ENCODE data around the gene SLC2A5. TPM values are rescaled to one million over a fixed set of nuclear protein-coding genes. Genes with fewer than 3 reads are reported as not detected.

SLC2A5 gene
- polyA plus RNA-seq, 4 donors, result 0.39 to 1.3 (median 0.64) TPM

GRCh38 chr1:9066945-9067807, 2.3 kb downstream of the SLC2A5 start:
- no peak for DNase-seq (ENCODE audit: low read depth in 4 of 4, low spot score in 3 of 4)

GRCh38 chr1:9065213-9065751, 4.2 kb downstream of the SLC2A5 start:
- DNase-seq (ENCODE audit: low read depth in 4 of 4, low spot score in 3 of 4), result no peak

- no peak for DNase-seq (ENCODE audit: low read depth in 4 of 4, low spot score in 3 of 4)
Measured at GRCh38 chr1:9062846-9063245, 6.6 kb downstream of the SLC2A5 start.

- no peak for DNase-seq (ENCODE audit: low read depth in 4 of 4, low spot score in 3 of 4)
Measured at GRCh38 chr1:9062021-9062471, 7.4 kb downstream of the SLC2A5 start.

GRCh38 chr1:9061252-9061960, 8.0 kb downstream of the SLC2A5 start:
- no peak for DNase-seq (ENCODE audit: low read depth in 4 of 4, low spot score in 3 of 4)

- DNase-seq (ENCODE audit: low read depth in 4 of 4, low spot score in 3 of 4), result no peak
Measured at GRCh38 chr1:9059891-9060744, 9.3 kb downstream of the SLC2A5 start.

- no peak for DNase-seq (ENCODE audit: low read depth in 4 of 4, low spot score in 3 of 4)
Measured at GRCh38 chr1:9058465-9058864, 11.0 kb downstream of the SLC2A5 start.

GRCh38 chr1:9057851-9058250, 11.6 kb downstream of the SLC2A5 start:
- no peak for DNase-seq (ENCODE audit: low read depth in 4 of 4, low spot score in 3 of 4)

GRCh38 chr1:9052272-9053049, 17.0 kb downstream of the SLC2A5 start:
- no peak for DNase-seq (ENCODE audit: low read depth in 4 of 4, low spot score in 3 of 4)

GRCh38 chr1:9051379-9051778, 18.1 kb downstream of the SLC2A5 start:
- DNase-seq (ENCODE audit: low read depth in 4 of 4, low spot score in 3 of 4), result no peak

- no peak for DNase-seq (ENCODE audit: low read depth in 4 of 4, low spot score in 3 of 4)
Measured at GRCh38 chr1:9050803-9051202, 18.6 kb downstream of the SLC2A5 start.

- no peak for DNase-seq (ENCODE audit: low read depth in 4 of 4, low spot score in 3 of 4)
Measured at GRCh38 chr1:9048551-9048950, 20.9 kb downstream of the SLC2A5 start.

GRCh38 chr1:9047019-9047418, 22.4 kb downstream of the SLC2A5 start:
- DNase-seq (ENCODE audit: low read depth in 4 of 4, low spot score in 3 of 4), result no peak

GRCh38 chr1:9045861-9046510, 23.4 kb downstream of the SLC2A5 start:
- DNase-seq (ENCODE audit: low read depth in 4 of 4, low spot score in 3 of 4), result no peak

GRCh38 chr1:9044236-9044635, 25.2 kb downstream of the SLC2A5 start:
- no peak for DNase-seq (ENCODE audit: low read depth in 4 of 4, low spot score in 3 of 4)

- no peak for DNase-seq (ENCODE audit: low read depth in 4 of 4, low spot score in 3 of 4)
Measured at GRCh38 chr1:9042272-9042671, 27.2 kb downstream of the SLC2A5 start.

- no peak for DNase-seq (ENCODE audit: low read depth in 4 of 4, low spot score in 3 of 4)
Measured at GRCh38 chr1:9041116-9041779, 28.2 kb downstream of the SLC2A5 start.

GRCh38 chr1:9040659-9041030, 28.8 kb downstream of the SLC2A5 start:
- DNase-seq (ENCODE audit: low read depth in 4 of 4, low spot score in 3 of 4), result no peak

Measured in left renal pelvis (tissue), 4 donors.